Aorta (tissue), 5 donors: Measurements from ENCODE around the gene TMEM54. TPM values are rescaled to one million over a fixed set of nuclear protein-coding genes. Genes with fewer than 3 reads are reported as not detected.

Source experiments
- ATAC-seq: fragments of 200-7000 bp; cut with Tn5 transposase; one replicate; pipeline ENCODE4 v1.9.1; 2022; ENCODE audit warnings: moderate library complexity; ENCODE audit not compliant: low FRiP score
- DNase-seq, 2 donors: peaks; one replicate each; pipeline ENCODE4 v3.0.0-alpha.2; 2020
- H3K27ac ChIP-seq, 2 donors: one replicate each; pipeline ENCODE4 v1.5.1; 2013; ENCODE audit warnings: low read length in 2 of 2, mild to moderate bottlenecking in 2 of 2, moderate library complexity in 2 of 2, control low read depth in 1 of 2, inconsistent platforms in 1 of 2, low read depth in 1 of 2
- H3K27me3 ChIP-seq, 2 donors: one replicate each; pipeline ENCODE4 v1.6.1; 2013; ENCODE audit warnings: control low read depth in 1 of 2, low read length in 1 of 2, mild to moderate bottlenecking in 1 of 2, moderate library complexity in 1 of 2; ENCODE audit not compliant: insufficient read depth in 2 of 2, control insufficient read depth in 1 of 2
- H3K36me3 ChIP-seq, 2 donors: one replicate each; pipeline ENCODE4 v1.6.1; 2013; ENCODE audit warnings: control low read depth in 1 of 2, low read length in 1 of 2, mild to moderate bottlenecking in 1 of 2; ENCODE audit not compliant: insufficient read depth in 2 of 2, control insufficient read depth in 1 of 2
- H3K4me1 ChIP-seq, 2 donors: one replicate each; pipeline ENCODE4 v1.6.1; 2013; ENCODE audit warnings: low read length in 2 of 2, control low read depth in 1 of 2, mild to moderate bottlenecking in 1 of 2, moderate library complexity in 1 of 2; ENCODE audit not compliant: insufficient read depth in 2 of 2, control insufficient read depth in 1 of 2
- H3K4me3 ChIP-seq, 2 donors: one replicate each; pipeline ENCODE4 v1.5.1; 2013; ENCODE audit warnings: low read length in 2 of 2, control low read depth in 1 of 2, mild to moderate bottlenecking in 1 of 2
- H3K9me3 ChIP-seq: one replicate; pipeline ENCODE4 v1.6.1; 2013; ENCODE audit warnings: mild to moderate bottlenecking, low read length; ENCODE audit not compliant: control insufficient read depth
- WGBS, 2 donors: extraction: QIAGEN DNeasy Blood & Tissue Kit; methylation state at CpG; one replicate each; pipeline ENCODE4 v1.1.7; 2013; 5-methylcytosine and 5-hydroxymethylcytosine counted together
- intact Hi-C, 2 donors: fragments of 100-400 bp; cut with DNase I; formaldehyde crosslinking; loops; one replicate each; pipeline versions ENCODE4 v1.14.2 to v1.15.0; 2022
- polyA plus RNA-seq, 2 donors: library from polyadenylated mRNA; stranded (reverse); fragments of 200-250 nt; gene quantifications; one replicate each; pipeline ENCODE4 v1.2.3, GENCODE V29; 2013
- total RNA-seq, 2 donors: library from RNA; stranded (reverse); fragmentation: NEBNext Ultra II Directional; extraction: Animal tissue kit (Norgen Biotek cat#: 25700); gene quantifications; one replicate each; pipeline ENCODE4 v1.2.1, GENCODE V29; 2021
- donor health status: healthy with polysubstance abuse.
- donor health status: Bipolar disorder and iron deficiency.
- donor health status: DM: no; HTN: no; CAD: no.
- donor health status: DM: no; HTN: no; CAD: no.
- donor health status: DM: yes; HTN: yes; CAD: no.

Gene TMEM54
- total and polyA plus RNA-seq, 4 donors: 21.1 to 77.5 (median 24.5) TPM

GRCh38 chr1:32901823-32902534, 790 bp upstream of the TMEM54 start:
- H3K4me3 ChIP-seq: peak overlapping the region; percentile 58 to 66
- intact Hi-C loops: no loop called here
- H3K27me3 ChIP-seq: no peaks in the 10 kb centered on the region
- no peaks in the 10 kb centered on the region for H3K4me1 ChIP-seq
- no peaks in the 10 kb centered on the region for H3K36me3 ChIP-seq
- H3K27ac ChIP-seq: no peak overlapping the region
- WGBS, 2 donors: 43 to 45% methylated on average over 23 to 24 of the region's 24 CpGs
- DNase-seq: peak in 1 of 2 donors; percentile 69
- ATAC-seq: no peak
- no peaks in the 10 kb centered on the region for H3K9me3 ChIP-seq

DNA sequence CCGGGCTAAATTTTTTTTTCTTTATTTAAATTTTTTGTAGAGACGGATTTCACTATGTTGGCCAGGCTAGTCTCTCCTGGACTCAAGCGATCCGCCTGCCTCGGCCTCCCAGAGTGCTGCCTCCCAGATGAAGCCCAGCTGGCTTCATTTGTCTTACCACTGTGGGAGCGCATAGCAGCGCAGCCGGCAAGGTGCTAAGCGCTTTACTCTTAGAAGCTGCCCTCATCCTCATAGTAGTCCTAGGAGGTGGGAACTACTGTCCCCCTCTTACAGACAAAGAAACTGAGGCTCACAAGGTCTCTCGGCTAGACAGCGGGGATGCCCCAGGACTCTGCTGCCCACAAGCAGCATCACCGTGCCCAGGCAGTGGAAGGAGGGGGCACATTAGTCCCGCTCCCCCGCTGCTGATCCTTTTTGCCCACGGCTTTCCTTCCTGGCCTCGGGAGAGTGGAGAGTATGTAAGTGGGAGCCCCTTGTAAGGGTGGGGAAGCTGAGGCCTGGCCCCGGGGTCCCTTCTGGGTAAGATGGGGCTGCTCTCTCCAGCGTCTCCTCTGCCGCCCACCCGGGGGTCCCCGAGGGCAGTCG, 726 bp downstream of the TMEM54 start:
- no peaks in the 10 kb centered on the region for H3K4me1 ChIP-seq
- ATAC-seq (peak; percentile 29), DNase-seq (peak; percentile 43 to 75)
- no peaks in the 10 kb centered on the region for H3K36me3 ChIP-seq
- H3K27ac ChIP-seq: no peak overlapping the region
- 29 to 32% methylated on average over 22 of the region's 22 CpGs for WGBS, 2 donors
- H3K27me3 ChIP-seq: no peaks in the 10 kb centered on the region
- no peaks in the 10 kb centered on the region for H3K9me3 ChIP-seq
- intact Hi-C loops: no loop called here
- H3K4me3 ChIP-seq: peak overlapping the region in 1 of 2 donors; percentile 58

- Histone ChIP-seq H3K27me3 (no peaks in the 10 kb centered on the region), H3K4me1 (no peaks in the 10 kb centered on the region), H3K27ac (no peak overlapping the region), H3K36me3 (no peaks in the 10 kb centered on the region), H3K9me3 (no peaks in the 10 kb centered on the region), H3K4me3 (no peak overlapping the region)
- ATAC-seq (no peak), DNase-seq (peak; percentile 37 to 55)
- 66 to 68% methylated on average over 7 of the region's 7 CpGs for WGBS, 2 donors
- intact Hi-C loops: no loop called here
These were observed 1.4 kb downstream of the TMEM54 start for GRCh38 chr1:32899586-32900296.

- Histone ChIP-seq H3K4me3 (no peak overlapping the region), H3K36me3 (no peaks in the 10 kb centered on the region), H3K27me3 (no peaks in the 10 kb centered on the region), H3K27ac (no peak overlapping the region), H3K9me3 (no peaks in the 10 kb centered on the region), H3K4me1 (no peaks in the 10 kb centered on the region)
- ATAC-seq (no peak), DNase-seq (peak; percentile 9 to 30)
- intact Hi-C loops: no loop called here
- 92 to 97% methylated on average over 3 of the region's 3 CpGs for WGBS, 2 donors
These were observed 2.2 kb downstream of the TMEM54 start for GRCh38 chr1:32898958-32899357.

- no peak for ATAC-seq
- DNase-seq: peak; percentile 36 to 70
- Histone ChIP-seq H3K27ac (no peak overlapping the region), H3K9me3 (no peaks in the 10 kb centered on the region), H3K27me3 (no peaks in the 10 kb centered on the region), H3K4me1 (no peaks in the 10 kb centered on the region), H3K36me3 (no peaks in the 10 kb centered on the region), H3K4me3 (no peak overlapping the region)
- intact Hi-C loops: no loop called here
- WGBS, 2 donors: 91 to 94% methylated on average over 9 of the region's 9 CpGs
These were observed 3.1 kb downstream of the TMEM54 start for GRCh38 chr1:32898056-32898455.

- H3K9me3 ChIP-seq: no peaks in the 10 kb centered on the region
- intact Hi-C loops: no loop called here
- DNase-seq (peak; percentile 12 to 34), ATAC-seq (no peak)
- no peaks in the 10 kb centered on the region for H3K4me1 ChIP-seq
- no peak overlapping the region for H3K4me3 ChIP-seq
- 82 to 86% methylated on average over 11 of the region's 11 CpGs for WGBS, 2 donors
- H3K27me3 ChIP-seq: no peaks in the 10 kb centered on the region
- H3K36me3 ChIP-seq: no peaks in the 10 kb centered on the region
- H3K27ac ChIP-seq: no peak overlapping the region
These were observed 3.8 kb downstream of the TMEM54 start for GRCh38 chr1:32897082-32898049.

DNA sequence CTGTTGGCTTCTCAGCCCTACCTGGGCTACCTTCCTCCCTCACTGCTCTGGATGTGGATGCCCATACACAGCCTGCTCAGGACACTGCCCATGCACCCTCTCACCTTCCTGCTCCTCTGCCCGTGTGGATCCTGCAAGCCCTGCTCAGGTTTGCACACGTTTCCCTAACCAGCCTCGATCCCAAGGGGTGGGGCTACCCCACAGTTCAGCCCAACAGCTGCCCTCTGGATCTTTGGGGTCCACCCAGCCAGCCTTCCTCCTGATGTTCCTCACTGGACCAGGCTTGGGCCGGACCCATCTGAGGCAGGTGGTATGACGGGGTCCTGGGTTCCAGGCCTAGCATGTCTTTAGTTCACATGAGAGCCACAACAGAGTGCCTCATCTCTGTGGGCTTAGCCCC, 4.7 kb downstream of the TMEM54 start:
- no peaks in the 10 kb centered on the region for H3K27me3 ChIP-seq
- peak; percentile 25 to 72 for DNase-seq
- H3K36me3 ChIP-seq: no peaks in the 10 kb centered on the region
- H3K4me3 ChIP-seq: no peak overlapping the region
- 79 to 81% methylated on average over 5 of the region's 5 CpGs for WGBS, 2 donors
- H3K4me1 ChIP-seq: no peaks in the 10 kb centered on the region
- no peak overlapping the region for H3K27ac ChIP-seq
- H3K9me3 ChIP-seq: no peaks in the 10 kb centered on the region
- no peak for ATAC-seq
- intact Hi-C loops: no loop called here
